HL-60 (cell line): Measurements from ENCODE around the gene SWI5.

Experiments used
- CTCF ChIP-seq: IDR thresholded peaks from one replicate; pipeline ENCODE4 v1.5.1; 2011; ENCODE audit warnings: low read length, control low read depth, inconsistent platforms; ENCODE audit not compliant: insufficient read depth
- GABPA ChIP-seq: IDR thresholded peaks from 2 replicates; pipeline ENCODE4 v1.6.1; 2012; ENCODE audit warnings: low read depth
- POLR2AphosphoS5 ChIP-seq: IDR thresholded peaks from 2 replicates; pipeline ENCODE4 v1.6.1; 2012; ENCODE audit warnings: low read depth
- REST ChIP-seq: IDR thresholded peaks from 2 replicates; pipeline ENCODE4 v1.6.1; 2012; ENCODE audit warnings: low read depth; ENCODE audit not compliant: insufficient replicate concordance
- SPI1 ChIP-seq: IDR thresholded peaks from 2 replicates; pipeline ENCODE4 v1.6.1; 2012; ENCODE audit warnings: low read depth, mild to moderate bottlenecking, borderline replicate concordance

- TF ChIP-seq CTCF, result no peak
- no peak for TF ChIP-seq SPI1
- no peak for TF ChIP-seq REST
- no peak for TF ChIP-seq POLR2AphosphoS5
- TF ChIP-seq GABPA, result no peak
These were observed 61.9 kb downstream of the SWI5 start for GRCh38 chr9:128337936-128338335.
